Measurements from ENCODE around the gene ARHGEF28.

The ARHGEF28 gene

DNA sequence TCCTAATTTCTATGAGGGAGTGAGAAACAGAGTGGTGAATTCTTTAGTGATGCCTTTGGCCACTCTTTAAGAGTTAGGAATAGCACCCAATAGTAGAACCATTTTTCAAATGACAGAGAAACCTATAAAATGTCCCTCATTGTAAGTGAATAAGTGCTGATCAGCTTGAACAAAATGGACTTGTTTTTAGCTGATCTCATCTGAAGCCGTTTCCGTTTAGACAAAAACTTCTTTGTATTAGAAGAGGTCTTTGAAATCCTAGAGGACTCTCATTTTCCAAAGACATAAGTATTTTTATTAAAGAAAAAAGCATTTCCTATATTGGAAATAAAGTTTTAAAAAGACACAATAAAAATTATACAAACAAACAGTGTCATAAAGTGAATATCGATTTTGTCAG is 273.9 kb downstream of the ARHGEF28 start:
- no peak for DNase-seq (ENCODE audit: low read depth)

DNA sequence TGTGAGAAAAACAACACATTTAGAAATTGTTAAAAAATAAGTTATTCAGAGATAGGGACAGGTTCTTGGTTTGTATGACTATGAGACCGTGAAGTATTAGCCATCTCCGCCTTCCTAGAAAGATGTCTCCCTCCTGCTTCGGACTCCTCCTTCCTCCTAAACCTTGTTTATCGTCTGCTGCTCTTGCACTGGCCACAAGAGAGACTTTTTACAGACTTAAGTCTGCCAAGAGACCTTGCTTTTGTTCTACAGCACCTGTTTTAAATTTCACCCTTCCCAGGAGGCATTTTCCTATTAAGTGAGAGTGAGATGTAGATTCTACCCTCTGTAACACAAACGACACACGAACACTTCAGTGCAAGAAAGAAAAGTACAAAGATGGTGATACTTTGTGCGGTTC is 274.6 kb downstream of the ARHGEF28 start:
- no peak for DNase-seq (ENCODE audit: low read depth)

DNA sequence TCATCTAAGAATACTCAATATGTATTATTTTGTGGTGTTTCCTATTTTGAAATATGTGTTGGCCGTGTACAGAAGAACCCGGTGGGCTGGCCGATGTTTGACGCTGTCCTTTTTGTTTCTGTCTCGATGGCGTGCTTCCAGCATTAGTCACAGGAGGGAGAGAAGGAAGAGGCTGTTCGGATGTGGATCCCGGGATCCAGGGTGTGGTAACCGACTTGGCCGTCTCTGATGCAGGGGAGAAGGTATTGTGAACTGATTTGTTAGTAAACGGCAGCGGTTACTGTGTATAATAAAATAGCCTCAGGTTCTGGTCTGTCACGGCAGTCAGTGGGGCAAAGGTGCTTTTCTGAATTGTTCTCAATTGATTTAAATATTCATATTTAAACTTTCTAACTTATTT is 275.0 kb downstream of the ARHGEF28 start:
- DNase-seq (ENCODE audit: low read depth), result peak; percentile 47

DNA sequence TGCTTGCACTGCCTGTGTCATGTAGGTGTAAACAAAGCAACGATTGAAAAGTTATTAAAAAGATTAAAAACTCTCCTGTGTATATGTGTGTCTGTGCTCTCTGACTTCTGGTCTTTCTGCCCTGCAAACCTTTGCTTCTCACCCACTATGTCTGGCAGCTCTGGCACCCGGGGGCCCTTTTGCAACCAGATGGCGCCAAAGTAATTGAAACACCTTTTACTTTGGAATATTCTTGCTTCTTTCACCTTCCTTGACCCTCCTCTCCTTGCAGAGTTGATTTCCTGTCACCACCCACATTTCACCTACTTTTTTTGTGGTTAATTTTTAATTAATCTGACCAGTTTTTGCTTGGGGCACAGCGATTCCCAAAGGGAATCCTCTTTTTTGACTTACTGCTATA is 275.5 kb downstream of the ARHGEF28 start:
- DNase-seq (ENCODE audit: low read depth), result no peak

DNA sequence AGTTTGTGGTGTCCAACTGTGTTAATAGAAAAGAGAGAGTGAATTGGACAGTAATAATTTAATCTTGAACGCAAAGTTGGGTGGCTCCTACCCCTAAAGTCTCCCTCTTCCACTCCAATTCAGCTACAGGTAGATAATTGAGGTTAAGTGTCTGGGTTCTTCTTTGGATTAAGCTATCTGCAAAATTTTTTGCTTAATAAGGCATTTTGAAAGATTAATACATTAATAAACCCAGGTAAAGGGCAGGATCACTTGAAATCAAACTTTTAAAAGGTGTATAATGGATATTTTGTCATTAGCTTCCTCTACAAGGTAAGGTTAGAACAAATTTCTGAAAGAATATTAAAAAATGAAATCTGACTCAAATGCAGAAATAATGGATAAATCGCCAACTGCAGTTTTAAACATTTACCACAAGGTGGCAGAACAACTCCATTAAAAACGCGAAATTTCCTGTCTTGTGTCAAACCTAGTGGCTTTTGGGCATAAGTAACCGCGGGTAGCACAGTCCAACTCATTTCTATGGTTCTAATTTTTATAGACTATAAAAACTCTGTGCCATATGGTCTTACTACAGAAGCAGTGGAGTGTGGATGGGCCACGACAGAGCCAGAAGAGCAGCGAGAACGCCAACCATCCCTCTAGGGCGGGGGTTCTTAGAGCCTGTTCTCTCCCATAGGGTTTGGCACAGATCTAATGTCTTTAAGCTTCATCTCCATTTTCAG is 276.5 kb downstream of the ARHGEF28 start:
- peak; percentile 57 for DNase-seq (ENCODE audit: low read depth)

DNA sequence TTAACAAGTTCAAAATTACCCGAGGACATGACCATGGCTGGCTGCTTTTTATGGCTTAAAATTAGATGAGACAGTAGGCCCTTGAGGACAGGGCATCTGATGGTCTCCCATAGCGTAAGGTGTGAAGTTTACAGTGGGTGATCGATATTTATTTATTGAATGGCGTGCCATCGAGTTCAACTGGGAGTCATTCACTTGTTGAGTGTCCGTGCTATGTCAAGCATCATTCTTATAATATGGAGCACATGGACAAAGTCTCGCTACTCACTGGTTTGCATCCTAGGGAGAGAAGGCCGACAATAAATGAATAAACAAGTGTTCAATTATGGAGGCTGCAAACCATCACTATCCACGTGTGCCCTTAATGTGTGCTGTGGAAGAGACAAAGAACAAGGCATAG is 277.2 kb downstream of the ARHGEF28 start:
- no peak for DNase-seq (ENCODE audit: low read depth)

DNA sequence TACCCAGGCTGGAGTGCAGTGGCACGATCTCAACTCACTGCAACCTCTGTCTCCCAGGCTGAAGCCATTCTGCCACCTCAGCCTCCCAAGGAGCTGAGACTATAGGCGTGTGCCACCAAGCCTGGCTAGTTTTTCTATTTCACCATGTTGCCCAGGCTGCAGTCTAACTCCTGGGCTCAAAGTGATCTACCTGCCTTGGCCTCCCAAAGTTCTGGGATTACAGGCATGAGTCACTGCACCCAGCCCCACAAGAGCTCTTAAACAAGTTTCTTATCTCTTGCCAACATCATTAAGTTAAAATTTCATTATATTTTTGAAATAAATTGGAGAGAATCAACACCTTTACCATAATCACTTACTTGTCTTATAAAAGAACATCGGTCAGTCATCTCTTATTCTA is 280.3 kb downstream of the ARHGEF28 start:
- DNase-seq (ENCODE audit: low read depth), result no peak

DNA sequence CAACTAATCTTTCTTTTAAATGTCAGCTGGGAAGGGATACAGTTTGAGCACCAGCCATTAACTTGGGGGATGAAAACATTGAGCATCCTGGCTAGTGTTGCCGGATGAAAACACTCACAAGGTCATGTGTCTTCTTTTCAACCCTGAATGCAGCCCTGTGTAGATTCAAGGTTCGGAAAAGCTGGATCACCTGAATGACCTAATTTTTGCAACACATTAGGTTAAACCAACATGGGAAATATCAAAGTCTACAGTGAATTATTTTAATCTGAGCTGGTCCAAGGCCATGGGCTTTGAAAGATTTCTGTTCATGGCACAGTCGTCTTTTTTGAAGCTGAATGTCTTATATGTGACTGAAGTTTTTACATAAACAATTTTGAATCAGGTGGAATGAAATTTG is 281.2 kb downstream of the ARHGEF28 start:
- no peak for DNase-seq (ENCODE audit: low read depth)

DNA sequence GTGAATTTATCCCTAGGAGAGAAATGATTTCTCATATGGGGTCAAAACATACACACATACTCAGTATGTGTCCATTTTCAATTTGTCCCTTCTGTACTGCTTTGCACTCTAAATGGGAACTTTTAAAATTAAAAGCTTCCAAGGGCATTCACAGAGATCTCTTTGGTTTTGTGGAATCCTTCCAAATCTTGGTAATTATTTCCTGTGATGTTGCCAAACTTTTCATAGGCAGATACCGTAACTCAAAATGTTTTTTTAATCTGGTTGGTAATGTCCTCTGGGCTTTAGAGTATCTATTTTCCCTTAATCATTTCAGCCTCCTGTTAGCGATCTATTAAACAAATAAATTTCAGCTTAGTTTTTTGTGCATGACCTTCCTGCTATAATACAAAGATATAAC is 282.4 kb downstream of the ARHGEF28 start:
- no peak for DNase-seq (ENCODE audit: low read depth)

DNA sequence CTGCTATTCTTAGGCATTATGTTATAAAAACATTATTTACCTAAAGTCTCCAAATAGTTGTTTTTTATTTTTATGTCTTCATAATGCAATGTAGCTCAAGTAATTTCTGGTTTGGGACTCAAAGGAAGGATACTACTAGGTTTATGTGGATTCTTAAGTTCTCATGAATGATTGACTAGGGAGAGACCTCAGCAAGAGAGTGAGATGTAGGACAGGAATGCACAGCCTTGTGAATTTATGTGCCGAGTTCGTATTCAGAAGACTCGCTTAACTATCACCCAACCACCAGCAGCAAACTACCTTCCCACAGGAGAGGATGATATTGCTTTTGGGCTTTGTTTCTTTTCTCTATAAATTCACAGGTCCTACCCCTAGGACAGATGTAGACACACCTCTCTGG is 282.9 kb downstream of the ARHGEF28 start:
- no peak for DNase-seq (ENCODE audit: low read depth)

DNA sequence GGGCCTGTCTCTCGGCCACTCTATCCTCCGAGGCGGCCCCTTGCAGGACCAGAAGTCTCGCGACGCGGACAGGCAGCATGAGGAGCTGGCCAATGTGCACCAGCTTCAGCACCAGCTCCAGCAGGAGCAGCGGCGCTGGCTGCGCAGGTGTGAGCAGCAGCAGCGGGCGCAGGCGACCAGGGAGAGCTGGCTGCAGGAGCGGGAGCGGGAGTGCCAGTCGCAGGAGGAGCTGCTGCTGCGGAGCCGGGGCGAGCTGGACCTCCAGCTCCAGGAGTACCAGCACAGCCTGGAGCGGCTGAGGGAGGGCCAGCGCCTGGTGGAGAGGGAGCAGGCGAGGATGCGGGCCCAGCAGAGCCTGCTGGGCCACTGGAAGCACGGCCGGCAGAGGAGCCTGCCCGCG is 283.5 kb downstream of the ARHGEF28 start:
- DNase-seq (ENCODE audit: low read depth), result no peak

DNA sequence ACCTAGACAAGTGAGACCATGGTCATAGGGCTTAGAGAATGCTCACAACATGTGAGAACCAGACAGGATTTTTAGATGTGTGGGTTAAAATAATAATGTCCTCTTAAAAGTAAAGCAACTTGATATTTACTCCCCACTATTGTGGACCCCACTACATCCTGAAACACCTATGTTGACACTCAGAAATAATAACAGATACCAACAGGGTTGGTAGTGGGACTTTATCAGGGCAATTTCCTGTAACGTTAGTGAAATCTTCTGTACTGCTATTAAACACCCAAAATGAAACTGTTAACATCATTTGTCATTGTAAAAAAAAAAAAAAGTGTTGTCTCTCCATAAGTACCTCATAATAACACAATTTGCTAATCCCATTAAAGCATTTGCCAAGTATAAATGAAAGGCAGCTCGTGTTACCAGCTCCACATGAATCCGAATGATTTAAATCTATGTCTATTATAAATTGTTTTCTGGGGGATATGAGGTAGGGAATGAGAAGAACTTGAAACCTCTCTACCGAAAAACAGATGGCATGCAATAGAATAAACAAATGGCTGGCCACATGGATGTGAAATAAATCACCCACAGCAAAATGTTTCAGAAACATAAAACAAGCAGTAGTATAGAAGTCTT is 285.9 kb downstream of the ARHGEF28 start:
- no peak for DNase-seq (ENCODE audit: low read depth)

DNA sequence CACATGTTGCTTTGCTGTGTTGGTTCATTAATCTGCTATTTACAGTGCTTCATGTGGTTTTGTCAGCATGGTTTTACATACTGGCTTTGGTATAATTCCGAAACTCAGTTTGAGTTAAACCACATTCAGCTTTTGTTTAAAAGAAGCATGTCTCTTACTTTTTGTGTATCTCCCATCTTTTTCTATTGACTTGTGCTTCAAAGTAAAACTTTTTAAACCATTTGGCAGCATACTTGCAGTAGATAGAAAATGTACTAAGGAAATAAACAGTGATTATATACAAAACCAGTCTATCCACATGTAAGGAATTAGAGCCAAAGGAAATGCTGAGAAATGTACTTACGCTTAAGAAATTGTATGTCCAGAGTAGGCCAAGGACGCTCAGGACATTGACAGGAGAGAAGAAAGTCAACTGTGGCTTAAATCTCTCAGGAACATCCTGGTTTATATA is 286.9 kb downstream of the ARHGEF28 start:
- no peak for DNase-seq (ENCODE audit: low read depth)

DNA sequence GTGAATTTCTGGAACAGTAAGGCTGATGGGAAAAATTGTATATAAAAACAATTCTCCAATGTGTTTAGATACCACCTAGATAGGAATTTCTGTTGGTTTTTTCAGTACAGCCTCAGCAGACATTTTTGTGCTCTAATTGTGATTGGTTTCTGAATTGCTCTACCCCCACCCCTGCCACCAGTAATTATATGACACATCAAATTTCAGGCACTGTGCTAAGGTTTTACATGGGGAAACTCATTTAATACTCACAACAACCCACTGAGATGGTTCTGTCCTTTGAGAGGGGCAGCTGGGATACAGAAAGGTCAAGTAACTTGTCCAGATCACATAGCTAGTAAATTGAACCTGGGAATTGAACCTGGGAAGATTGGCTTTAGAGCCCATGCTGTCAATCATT is 288.0 kb downstream of the ARHGEF28 start:
- no peak for DNase-seq (ENCODE audit: low read depth)

DNA sequence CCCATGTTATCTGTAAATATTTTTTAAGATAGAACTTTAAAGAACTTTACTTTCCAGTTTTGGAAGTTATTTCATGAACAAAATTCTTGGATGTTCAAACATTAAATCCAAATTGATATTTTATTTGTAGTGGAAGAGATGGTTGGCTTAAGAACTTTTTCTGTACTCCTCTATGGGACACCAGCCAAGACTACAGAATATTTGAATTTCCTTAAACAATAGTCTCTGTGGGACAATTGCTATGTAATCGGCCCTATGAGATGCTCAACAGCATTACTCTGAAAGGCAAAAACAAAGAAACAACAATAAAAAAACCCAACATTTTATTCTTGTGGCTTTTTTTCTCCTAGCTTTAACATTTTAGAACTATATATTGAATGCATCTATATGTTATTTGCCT is 289.3 kb downstream of the ARHGEF28 start:
- DNase-seq (ENCODE audit: low read depth), result no peak

DNA sequence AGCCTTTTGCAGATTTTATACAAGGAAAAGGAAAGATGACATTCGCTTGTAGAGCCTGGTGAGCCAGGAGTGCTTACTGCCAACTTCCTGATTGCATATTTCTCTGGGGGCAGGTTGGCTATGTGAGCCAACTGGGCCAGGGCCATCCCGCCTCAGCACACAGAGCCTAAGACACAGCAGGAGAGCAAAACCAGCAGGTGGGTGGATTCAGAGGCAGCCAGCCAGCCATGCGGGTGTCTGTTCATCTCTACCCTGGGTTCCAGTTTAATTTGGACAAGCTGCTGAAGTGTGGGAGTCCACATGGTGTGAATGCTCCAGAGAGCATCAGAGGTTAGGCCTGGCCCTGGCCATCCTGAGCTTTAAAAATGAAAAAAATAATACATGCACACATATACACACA is 291.4 kb downstream of the ARHGEF28 start:
- DNase-seq (ENCODE audit: low read depth), result no peak

DNA sequence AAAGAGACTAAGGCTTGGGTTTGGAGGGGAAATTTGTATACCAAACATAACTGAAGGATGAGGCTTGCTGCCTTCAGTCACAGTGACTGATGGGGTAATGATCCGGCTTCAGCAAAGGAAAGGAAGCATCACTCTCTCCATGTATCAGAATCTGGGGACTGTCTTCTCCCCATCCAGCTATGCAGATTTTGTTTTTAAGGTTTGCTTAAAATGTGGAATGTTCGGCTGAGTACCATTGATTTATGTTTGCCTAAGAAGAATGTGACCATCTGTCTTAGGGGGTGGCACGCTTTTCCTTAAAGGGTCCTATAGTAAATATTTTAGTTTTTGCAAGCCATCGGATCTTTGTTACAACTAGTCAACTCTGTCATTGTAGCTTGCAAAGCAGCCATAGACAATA is 291.9 kb downstream of the ARHGEF28 start:
- no peak for DNase-seq (ENCODE audit: low read depth)

DNA sequence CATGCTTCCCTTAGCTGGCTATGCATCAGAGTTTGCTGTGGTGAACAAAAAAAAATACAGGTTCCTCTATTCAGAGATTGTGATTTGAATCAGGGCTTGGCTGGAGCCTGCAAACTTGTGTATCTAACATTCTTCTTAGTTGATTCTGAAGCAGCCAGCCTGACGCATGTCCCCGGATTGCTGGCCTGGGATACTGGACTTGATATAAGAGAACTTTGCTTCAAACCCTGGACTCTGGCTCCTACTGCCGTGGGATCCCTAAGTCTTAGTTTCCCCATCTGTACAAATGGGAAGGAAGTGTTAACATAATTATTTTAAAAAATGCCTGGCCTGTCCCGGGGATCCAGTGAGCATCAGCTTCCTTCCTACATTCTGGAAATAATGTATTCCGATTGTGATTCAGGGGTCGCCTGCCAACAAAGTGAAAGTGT is 292.8 kb downstream of the ARHGEF28 start:
- no peak for DNase-seq (ENCODE audit: low read depth)

DNA sequence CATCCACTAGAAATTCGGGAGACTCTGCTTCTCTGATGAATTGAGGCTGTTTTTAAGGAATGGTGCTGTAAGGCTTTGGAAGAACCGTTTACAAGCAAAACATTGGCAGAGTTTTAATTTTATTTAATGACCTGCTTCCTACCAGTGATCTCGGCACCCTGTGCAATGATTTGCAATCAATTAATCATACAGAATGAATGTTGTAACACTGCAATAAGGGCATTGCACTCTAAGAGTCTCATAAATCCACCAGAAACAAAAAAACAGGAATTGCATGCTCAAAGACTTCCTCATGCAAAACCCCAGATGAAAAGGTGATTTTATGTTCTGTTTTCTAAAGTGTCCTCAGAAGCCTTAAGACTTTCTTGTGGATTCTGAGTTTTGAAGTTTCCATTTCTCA is 295.7 kb downstream of the ARHGEF28 start:
- no peak for DNase-seq (ENCODE audit: low read depth)

DNA sequence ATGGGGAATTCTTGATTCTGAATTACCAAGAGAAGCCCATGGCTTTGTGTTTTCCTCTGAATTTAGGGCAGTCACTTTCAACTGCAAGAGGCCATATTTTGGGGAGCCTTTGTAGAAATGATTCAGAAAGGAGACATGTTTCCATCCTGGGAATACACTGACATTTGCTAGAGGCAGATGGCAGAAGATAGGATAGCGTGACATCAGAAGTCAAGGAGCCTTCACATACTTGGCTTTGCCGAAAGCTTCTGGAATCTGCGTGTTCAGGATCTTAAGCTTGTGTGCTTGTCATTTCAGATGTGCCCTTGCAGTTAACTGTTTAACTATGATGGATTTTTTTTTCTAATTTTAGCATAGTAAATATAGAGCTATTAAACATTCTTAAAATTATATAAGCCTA is 296.2 kb downstream of the ARHGEF28 start:
- DNase-seq (ENCODE audit: low read depth), result no peak

DNA sequence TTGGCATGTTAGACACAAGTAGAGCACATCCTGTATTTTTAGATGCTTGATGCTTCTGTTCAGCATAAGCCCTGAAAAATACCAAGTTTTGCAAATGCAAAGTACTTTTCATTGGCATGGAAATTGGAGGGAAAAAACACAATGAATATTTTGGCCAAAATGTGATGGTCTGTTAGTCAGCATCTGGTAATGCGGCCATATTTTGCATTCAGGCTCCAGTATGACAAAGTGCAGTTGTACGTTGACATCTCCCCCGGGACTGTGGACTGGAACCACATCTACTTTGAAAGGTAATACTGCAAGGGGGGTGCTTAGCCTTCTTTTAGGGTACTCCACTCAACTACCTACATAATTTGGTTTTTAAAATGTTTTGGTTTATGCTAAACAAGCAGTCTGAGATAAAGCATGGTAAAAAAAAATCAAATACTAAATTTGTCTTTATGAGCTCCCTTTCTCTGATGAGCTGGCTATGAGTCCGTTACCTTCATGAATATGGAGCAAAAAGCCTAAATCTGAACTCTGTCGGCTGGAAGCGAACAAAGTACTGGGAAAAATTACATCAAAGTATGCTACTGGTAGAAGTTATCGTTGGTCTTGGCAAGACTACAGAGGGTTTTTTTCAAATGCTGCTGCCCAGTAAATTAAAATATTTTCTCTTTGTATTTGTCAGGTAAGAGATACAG is 297.0 kb downstream of the ARHGEF28 start:
- DNase-seq (ENCODE audit: low read depth), result no peak

DNA sequence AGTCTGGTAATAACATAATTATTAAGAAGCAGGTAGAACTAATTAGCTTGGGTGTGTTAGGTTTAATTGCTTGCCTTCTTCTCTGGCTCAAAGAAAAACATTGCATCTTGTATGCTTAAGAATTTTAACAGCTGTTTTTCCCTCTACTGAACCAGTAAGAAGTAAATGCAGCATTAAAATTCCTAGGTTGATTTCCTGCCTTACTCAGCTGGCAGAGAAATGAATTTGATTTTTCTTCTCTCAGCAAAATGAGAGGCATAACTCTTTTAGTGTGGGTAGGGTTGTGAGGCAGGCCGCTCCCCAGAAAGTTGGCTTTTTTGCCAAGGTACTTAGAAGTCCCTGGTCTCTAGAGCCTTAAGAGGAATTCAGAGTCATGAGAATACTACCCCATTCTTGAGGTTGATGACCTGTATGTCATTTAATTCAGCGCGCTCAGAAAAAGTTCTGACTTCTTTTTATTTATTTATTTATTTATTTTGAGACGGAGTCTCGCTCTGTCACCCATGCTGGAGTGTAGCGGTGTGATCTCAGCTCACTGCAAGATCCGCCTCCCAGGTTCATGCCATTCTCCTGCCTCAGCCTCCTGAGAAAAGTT is 302.6 kb downstream of the ARHGEF28 start:
- no peak for DNase-seq (ENCODE audit: low read depth)

DNA sequence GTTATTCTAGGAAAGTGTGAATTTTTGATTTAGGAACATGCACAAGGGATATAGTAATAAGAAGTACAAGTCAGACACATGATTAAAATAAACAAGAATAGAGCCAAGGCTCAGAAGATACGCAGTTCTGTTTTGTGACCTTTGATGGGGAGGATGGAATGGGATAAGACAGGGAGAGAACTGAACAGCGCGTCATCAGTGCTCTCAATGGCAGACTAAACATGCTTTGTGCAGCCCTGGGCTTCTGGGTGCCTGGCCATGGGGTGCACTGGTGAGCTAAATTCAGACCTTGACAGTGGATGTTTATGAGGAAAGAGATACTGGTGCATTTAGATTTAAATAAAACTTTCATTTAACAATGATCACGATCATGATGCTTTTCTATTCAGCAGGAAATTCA is 309.7 kb downstream of the ARHGEF28 start:
- no peak for DNase-seq (ENCODE audit: low read depth)
